Suprapubic skin (tissue), 4 donors: ENCODE results near the gene TRIM25.

Experiments
- EP300 ChIP-seq: sonication (generic); formaldehyde crosslinking; IDR thresholded peaks from one replicate; pipeline ENCODE4 v1.6.1; 2017; ENCODE audit warnings: antibody characterized with exemption
- POLR2A ChIP-seq, 2 donors: fragments of 450-650 bp; IDR thresholded peaks; one replicate each; pipeline ENCODE4 v1.6.1; 2017; ENCODE audit warnings: antibody characterized with exemption in 2 of 2, mild to moderate bottlenecking in 2 of 2, moderate library complexity in 2 of 2
- POLR2AphosphoS5 ChIP-seq, 3 donors: sonication (generic); formaldehyde crosslinking; IDR thresholded peaks; one replicate each; pipeline ENCODE4 v1.6.1; 2017; ENCODE audit warnings: antibody characterized with exemption in 3 of 3
- TF ChIP-seq, protein P1 (sequence below), 2 donors: fragments of 200-600 bp in 1 of 2; fragments of 450-650 bp in 1 of 2; sonication (generic) in 1 of 2; IDR thresholded peaks; one replicate each; pipeline ENCODE4 v1.5.1; 2016 to 2019; ENCODE audit warnings: antibody characterized with exemption in 2 of 2, mild to moderate bottlenecking in 1 of 2, moderate library complexity in 1 of 2

DNA sequence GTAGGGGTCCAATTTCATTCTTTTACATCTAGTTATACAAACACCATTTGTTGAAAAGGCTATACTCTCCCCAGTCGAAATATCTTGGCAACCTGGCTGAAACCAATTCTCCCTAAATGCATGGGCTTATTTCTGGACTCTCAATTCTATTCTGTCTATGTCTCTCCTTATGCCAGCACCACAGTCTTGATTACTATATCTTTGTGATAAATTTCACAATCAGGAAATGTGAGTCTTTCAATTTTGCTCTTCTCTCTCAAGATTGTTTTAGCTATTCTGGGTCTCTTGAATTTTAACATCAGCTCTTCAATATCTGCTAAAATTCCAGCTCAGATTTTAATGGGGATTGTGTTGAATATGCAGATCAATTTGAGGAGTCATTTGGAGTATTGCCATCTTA is 5.9 kb upstream of the TRIM25 start:
- TF ChIP-seq, protein P1, sequence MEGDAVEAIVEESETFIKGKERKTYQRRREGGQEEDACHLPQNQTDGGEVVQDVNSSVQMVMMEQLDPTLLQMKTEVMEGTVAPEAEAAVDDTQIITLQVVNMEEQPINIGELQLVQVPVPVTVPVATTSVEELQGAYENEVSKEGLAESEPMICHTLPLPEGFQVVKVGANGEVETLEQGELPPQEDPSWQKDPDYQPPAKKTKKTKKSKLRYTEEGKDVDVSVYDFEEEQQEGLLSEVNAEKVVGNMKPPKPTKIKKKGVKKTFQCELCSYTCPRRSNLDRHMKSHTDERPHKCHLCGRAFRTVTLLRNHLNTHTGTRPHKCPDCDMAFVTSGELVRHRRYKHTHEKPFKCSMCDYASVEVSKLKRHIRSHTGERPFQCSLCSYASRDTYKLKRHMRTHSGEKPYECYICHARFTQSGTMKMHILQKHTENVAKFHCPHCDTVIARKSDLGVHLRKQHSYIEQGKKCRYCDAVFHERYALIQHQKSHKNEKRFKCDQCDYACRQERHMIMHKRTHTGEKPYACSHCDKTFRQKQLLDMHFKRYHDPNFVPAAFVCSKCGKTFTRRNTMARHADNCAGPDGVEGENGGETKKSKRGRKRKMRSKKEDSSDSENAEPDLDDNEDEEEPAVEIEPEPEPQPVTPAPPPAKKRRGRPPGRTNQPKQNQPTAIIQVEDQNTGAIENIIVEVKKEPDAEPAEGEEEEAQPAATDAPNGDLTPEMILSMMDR (IDR thresholded peaks at IDR 0.05): no peak
- TF ChIP-seq POLR2AphosphoS5 (IDR thresholded peaks at IDR 0.05) (no peak), POLR2A (IDR thresholded peaks at IDR 0.05) (no peak), EP300 (no peak)
